Endothelial cell of umbilical vein (primary cell): Measurements from ENCODE around the gene NTN1. TPM values are rescaled to one million over a fixed set of nuclear protein-coding genes. Genes with fewer than 3 reads are reported as not detected.

ENCODE experiments used
- BruUV-seq: library from RNA; stranded (reverse); fragments of 400-500 nt; replicated peaks from 2 replicates; lab custom pipeline; 2021; lab: Mats Ljungman, UMichigan
- CTCF ChIA-PET: fragments of 300-600, 350-600 bp; sonication (Branson Sonifier 250); formaldehyde crosslinking; loops from one replicate; lab custom pipeline; 2021; ENCODE audit warnings: antibody characterized with exemption, inconsistent platforms; lab: Charles Lee
- POLR2A ChIA-PET: fragments of 300-600, 350-600 bp; sonication (Branson Sonifier 250); formaldehyde crosslinking; loops from one replicate; lab custom pipeline; 2021; ENCODE audit warnings: antibody characterized with exemption, inconsistent platforms; lab: Charles Lee
- DNase-seq: peaks from one replicate; pipeline ENCODE4 v3.0.0-alpha.2; 2011; ENCODE audit warnings: low read depth, low spot score
- FAIRE-seq: peaks from 2 replicates; lab custom pipeline; 2011; peaks lifted over from hg19 to GRCh38; lab: Jason Lieb, UNC
- H2AFZ ChIP-seq: 2 replicates; pipeline ENCODE4 v1.6.0; 2012; ENCODE audit warnings: low read depth, low read length, control low read depth, inconsistent platforms
- H3K27ac ChIP-seq: 2 replicates; pipeline ENCODE4 v1.5.1; 2011; ENCODE audit warnings: low read depth, mild to moderate bottlenecking, control low read depth, low read length, moderate library complexity; ENCODE audit not compliant: insufficient read depth
- H3K27me3 ChIP-seq, 2 experiments: 2 replicates each; pipeline versions ENCODE4 v1.6.0 to v1.6.1; 2011; ENCODE audit warnings: low read length in 2 of 2, mixed read lengths in 1 of 2; ENCODE audit not compliant: control insufficient read depth in 2 of 2, insufficient read depth in 2 of 2
- H3K36me3 ChIP-seq, 2 experiments: 2 replicates in 1 of 2; 3 replicates in 1 of 2; pipeline ENCODE4 v1.5.1; 2011; ENCODE audit warnings: low read length in 2 of 2, mild to moderate bottlenecking in 1 of 2, moderate library complexity in 1 of 2; ENCODE audit not compliant: control insufficient read depth in 2 of 2, insufficient read depth in 2 of 2; ENCODE audit errors: extremely low read depth in 1 of 2
- H3K4me1 ChIP-seq: 3 replicates; pipeline ENCODE4 v1.5.1; 2011; ENCODE audit warnings: mild to moderate bottlenecking, low read length; ENCODE audit not compliant: control insufficient read depth, insufficient read depth; ENCODE audit errors: extremely low read depth
- H3K4me2 ChIP-seq: 2 replicates; pipeline ENCODE4 v1.6.1; 2011; ENCODE audit warnings: low read length, control low read depth, mixed read lengths; ENCODE audit not compliant: insufficient read depth
- H3K4me3 ChIP-seq, 3 experiments: fragments of 200-600 bp in 1 of 3; sonication (generic), shearing (Covaris generic) in 1 of 3; replicated peaks in 1 of 3; 2 replicates each; pipeline ENCODE4 v1.5.1; 2011 to 2016; ENCODE audit warnings: control low read depth in 3 of 3, low read length in 3 of 3, mild to moderate bottlenecking in 2 of 3, inconsistent platforms in 1 of 3, low read depth in 1 of 3, moderate library complexity in 1 of 3; ENCODE audit not compliant: insufficient read depth in 1 of 3
- H3K79me2 ChIP-seq: 2 replicates; pipeline ENCODE4 v1.6.0; 2012; ENCODE audit warnings: low read length, inconsistent platforms; ENCODE audit not compliant: control insufficient read depth, insufficient read depth
- H3K9ac ChIP-seq: replicated peaks from 2 replicates; pipeline ENCODE3; 2011; ENCODE audit warnings: low read length, control low read depth; ENCODE audit not compliant: insufficient read depth; ENCODE audit errors: extremely low read depth
- H3K9me1 ChIP-seq: replicated peaks from 3 replicates; pipeline ENCODE4 v1.6.0; 2011; ENCODE audit warnings: mild to moderate bottlenecking, low read length; ENCODE audit not compliant: control insufficient read depth, insufficient read depth; ENCODE audit errors: extremely low read depth
- H3K9me3 ChIP-seq: replicated peaks from 2 replicates; pipeline ENCODE4 v1.5.1; 2012; ENCODE audit warnings: low read length, inconsistent platforms; ENCODE audit not compliant: control insufficient read depth, insufficient read depth
- H4K20me1 ChIP-seq: replicated peaks from 2 replicates; pipeline ENCODE3; 2011; ENCODE audit warnings: mild to moderate bottlenecking, low read length; ENCODE audit not compliant: control insufficient read depth, insufficient read depth; ENCODE audit errors: extremely low read depth
- CTCF ChIP-seq, 2 donors: IDR thresholded peaks; 1 replicate in 1 of 2; 2 replicates in 1 of 2; pipeline ENCODE4 v1.5.1; 2011; ENCODE audit warnings: low read length in 2 of 2, mild to moderate bottlenecking in 2 of 2, moderate library complexity in 2 of 2, control low read depth in 1 of 2, inconsistent platforms in 1 of 2, low read depth in 1 of 2; ENCODE audit not compliant: insufficient read depth in 1 of 2; ENCODE audit errors: extremely low read depth in 1 of 2
- EZH2 ChIP-seq: IDR thresholded peaks from 2 replicates; pipeline ENCODE4 v1.6.1; 2012; ENCODE audit warnings: borderline replicate concordance, low read depth, mild to moderate bottlenecking, moderate library complexity, low read length, inconsistent platforms; ENCODE audit not compliant: severe bottlenecking
- FOS ChIP-seq: IDR thresholded peaks from 2 replicates; pipeline ENCODE4 v1.6.1; 2011; ENCODE audit warnings: mild to moderate bottlenecking, low read length, moderate library complexity, borderline replicate concordance; ENCODE audit not compliant: insufficient read depth
- GATA2 ChIP-seq: IDR thresholded peaks from 2 replicates; pipeline ENCODE4 v1.7.0; 2011; ENCODE audit warnings: low read depth, mild to moderate bottlenecking, moderate library complexity, mixed read lengths, low read length; ENCODE audit not compliant: insufficient read length, insufficient read depth
- JUN ChIP-seq: IDR thresholded peaks from 2 replicates; pipeline ENCODE4 v1.6.1; 2011; ENCODE audit warnings: borderline replicate concordance, low read depth; ENCODE audit not compliant: insufficient read length, insufficient read depth
- MAX ChIP-seq: IDR thresholded peaks from 2 replicates; pipeline ENCODE4 v1.6.1; 2011; ENCODE audit not compliant: insufficient read depth, insufficient read length
- MYC ChIP-seq: IDR thresholded peaks from one replicate; pipeline ENCODE4 v1.6.1; 2011; ENCODE audit warnings: mild to moderate bottlenecking, low read depth, low read length
- POLR2A ChIP-seq: IDR thresholded peaks from 2 replicates; pipeline ENCODE4 v1.6.1; 2012; ENCODE audit warnings: low read depth, mild to moderate bottlenecking, control low read depth, low read length
- POLR2AphosphoS5 ChIP-seq: IDR thresholded peaks from 2 replicates; pipeline ENCODE4 v1.6.1; 2012; ENCODE audit warnings: low read depth, mild to moderate bottlenecking, control low read depth, low read length, moderate library complexity; ENCODE audit not compliant: insufficient read depth
- dilution Hi-C: fragments of 300-500 bp; cut with MboI; formaldehyde crosslinking; loops from one replicate; pipeline ENCODE4 v1.15.0; 2019; ENCODE audit warnings: low sequenced_read_pairs; ENCODE audit not compliant: extremely low pct_ligation_motif_present
- intact Hi-C: fragments of 100-400 bp; cut with micrococcal nuclease; formaldehyde crosslinking; loops from one replicate; pipeline ENCODE4 v1.10.0; 2022
- polyA plus RNA-seq, 4 experiments: library from polyadenylated mRNA; depleted of rRNA in 3 of 4; stranded (reverse) in 3 of 4; unstranded in 1 of 4; fragments of >200 nt; gene quantifications; 2 replicates each; pipeline versions ENCODE4 v1.2.1 to v1.2.3, GENCODE V29; 2011 to 2012; ENCODE audit warnings: missing spikeins in 1 of 4
- total RNA-seq: library from RNA; stranded (reverse); gene quantifications from 2 replicates; pipeline ENCODE4 v1.2.3, GENCODE V29; 2021

Gene NTN1
- total and polyA plus RNA-seq, 2 donors (not counting 3 experiments of a cell fraction or from before 2014, with no cell fraction given): 0.10 to 0.18 TPM

- no peak overlapping the region for H2AFZ ChIP-seq
- H3K27me3 ChIP-seq: no peaks in the 10 kb centered on the region
- no peak for FAIRE-seq
- H3K4me1 ChIP-seq: no peaks in the 10 kb centered on the region
- H3K27ac ChIP-seq: no peak overlapping the region
- CTCF ChIA-PET: no interaction called here
- no peaks in the 10 kb centered on the region for H3K36me3 ChIP-seq
- intact Hi-C loops (no loop called here), dilution Hi-C loops (no loop called here)
- no peaks in the 10 kb centered on the region for H3K9me1 ChIP-seq
- no peaks in the 10 kb centered on the region for H3K9me3 ChIP-seq
- no peak overlapping the region for H3K4me3 ChIP-seq
- no peak overlapping the region for H3K9ac ChIP-seq
- DNase-seq: no peak
- TF ChIP-seq MYC: no peak
- TF ChIP-seq POLR2A: no peak
- no peak for TF ChIP-seq GATA2
- TF ChIP-seq CTCF (IDR thresholded peaks at IDR 0.05; ENCODE audit: extremely low read depth in 1 of 2, insufficient read depth in 1 of 2, low read depth in 1 of 2, low read length in 2 of 2): no peak
- TF ChIP-seq JUN: no peak
- no peak for TF ChIP-seq MAX
- no peak for TF ChIP-seq EZH2
- no peak for TF ChIP-seq POLR2AphosphoS5
- no peak for TF ChIP-seq FOS
- H4K20me1 ChIP-seq: no peaks in the 10 kb centered on the region
- H3K4me2 ChIP-seq: no peak overlapping the region
- no TSS peak for BruUV-seq
- H3K79me2 ChIP-seq: no peaks in the 10 kb centered on the region
- POLR2A ChIA-PET: no interaction called here
Observed at GRCh38 chr17:9131371-9131770, 110.1 kb downstream of the NTN1 start.
